Liver (tissue), 3 donors: Measurements from ENCODE around the gene CMC2.

Source experiments
- ATF3 ChIP-seq: IDR thresholded peaks from 2 replicates; pipeline ENCODE4 v1.6.1; 2016; ENCODE audit warnings: antibody characterized with exemption
- CTCF ChIP-seq: fragments of 150-350 bp; IDR thresholded peaks from 2 replicates; pipeline ENCODE4 v1.5.1; 2017; ENCODE audit warnings: improper control_type of control experiment, low read depth, low read length; ENCODE audit not compliant: missing input control
- RAD21 ChIP-seq, 2 donors: IDR thresholded peaks; 2 replicates each; pipeline ENCODE4 v1.6.1; 2016; ENCODE audit warnings: antibody characterized with exemption in 2 of 2, mild to moderate bottlenecking in 2 of 2
- REST ChIP-seq: IDR thresholded peaks from 2 replicates; pipeline ENCODE4 v1.6.1; 2016; ENCODE audit warnings: antibody characterized with exemption, mild to moderate bottlenecking
- TAF1 ChIP-seq: conservative IDR thresholded peaks from 2 replicates; pipeline ENCODE4 v1.6.1; 2016; ENCODE audit warnings: antibody characterized with exemption, mild to moderate bottlenecking
- donor health status: healthy.
- donor health status: healthy.

DNA sequence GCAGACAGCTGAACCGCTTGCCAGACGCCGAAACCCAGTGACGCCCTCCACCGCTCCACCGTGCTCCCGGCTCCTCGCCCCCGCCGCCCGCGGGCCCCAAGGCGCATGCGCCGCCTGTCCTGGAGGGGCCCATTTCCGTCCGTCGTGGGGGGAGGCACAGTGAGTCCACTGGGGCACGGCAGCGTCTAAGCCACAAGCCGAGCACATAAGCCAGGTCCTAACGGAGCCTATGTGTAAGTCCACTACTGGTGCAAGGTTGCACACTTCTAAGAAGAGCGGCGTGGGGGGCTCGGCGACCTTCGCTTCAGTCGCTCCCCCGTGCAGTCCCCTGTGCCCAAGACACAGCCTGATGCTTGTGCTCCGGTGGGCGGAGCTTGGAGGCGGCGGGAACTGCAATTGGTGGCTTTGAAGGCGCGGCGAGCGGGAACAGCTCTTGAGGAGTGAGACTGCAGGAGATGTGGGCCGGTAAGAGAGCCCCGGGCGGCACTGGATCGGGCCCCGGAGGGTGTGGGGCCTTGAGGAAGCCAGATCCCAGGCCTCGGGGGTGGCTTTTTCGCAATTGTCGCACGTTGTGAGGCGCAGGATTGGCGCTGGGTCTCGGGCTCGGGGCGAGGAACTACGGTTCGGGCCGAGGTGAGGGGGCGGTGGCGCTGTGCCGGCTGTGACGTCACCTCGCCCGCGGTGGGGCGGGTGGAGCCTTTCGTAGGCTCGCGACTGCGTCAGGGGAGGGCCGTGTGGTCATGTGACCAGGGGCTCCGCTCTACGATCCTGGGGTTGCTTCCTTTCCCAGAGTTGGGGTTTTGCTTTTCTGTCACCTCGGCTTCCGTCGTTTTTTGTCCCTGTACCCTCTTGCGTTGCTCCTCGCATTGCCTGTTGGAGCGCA is at the start of gene CMC2, which contains the start of gene CENPN:
- TF ChIP-seq RAD21 (IDR thresholded peaks at IDR 0.05) (peak; percentile 21 to 52), TAF1 (peak; percentile 89), REST (no peak), CTCF (no peak), ATF3 (no peak)
